Mesendoderm (in vitro differentiated cells): ENCODE results near the gene UBL7.
A peak's percentile ranks its signal among the peaks of the same experiment; 100 is the strongest.

Experiments used
- DNase-seq: peaks from one replicate; pipeline ENCODE4 v3.0.0; 2013
- H2AK5ac ChIP-seq: 2 replicates; pipeline ENCODE4 v1.6.1; 2013; ENCODE audit warnings: low read length, inconsistent platforms
- H2BK120ac ChIP-seq: 2 replicates; pipeline ENCODE4 v1.6.1; 2013; ENCODE audit warnings: low read depth, mild to moderate bottlenecking, low read length, moderate library complexity, mixed read lengths
- H2BK15ac ChIP-seq: replicated peaks from 2 replicates; pipeline ENCODE4 v1.6.1; 2013; ENCODE audit warnings: low read depth, mild to moderate bottlenecking, moderate library complexity
- H2BK5ac ChIP-seq: 2 replicates; pipeline ENCODE4 v1.6.1; 2013; ENCODE audit warnings: low read length, inconsistent platforms
- H3K18ac ChIP-seq: 2 replicates; pipeline ENCODE4 v1.6.1; 2013; ENCODE audit warnings: mild to moderate bottlenecking, low read length, mixed read lengths
- H3K23ac ChIP-seq: one replicate; pipeline ENCODE4 v1.6.1; 2013; ENCODE audit warnings: low read length
- H3K27ac ChIP-seq: 2 replicates; pipeline ENCODE4 v1.5.1; 2013; ENCODE audit warnings: low read depth, mild to moderate bottlenecking, inconsistent platforms, low read length, moderate library complexity
- H3K27me3 ChIP-seq: 2 replicates; pipeline ENCODE4 v1.6.1; 2013; ENCODE audit warnings: low read length, control low read depth, mild to moderate bottlenecking, inconsistent platforms; ENCODE audit not compliant: insufficient read depth, poor library complexity
- H3K36me3 ChIP-seq: 2 replicates; pipeline ENCODE4 v1.6.1; 2013; ENCODE audit warnings: low read length, inconsistent platforms; ENCODE audit not compliant: control insufficient read depth, insufficient read depth
- H3K4ac ChIP-seq: one replicate; pipeline ENCODE4 v1.6.1; 2013; ENCODE audit warnings: low read depth, mild to moderate bottlenecking, low read length, moderate library complexity
- H3K4me1 ChIP-seq: 2 replicates; pipeline ENCODE4 v1.6.1; 2013; ENCODE audit warnings: low read depth, low read length, inconsistent platforms; ENCODE audit not compliant: control insufficient read depth
- H3K4me2 ChIP-seq: 2 replicates; pipeline ENCODE4 v1.6.1; 2013; ENCODE audit warnings: low read length
- H3K4me3 ChIP-seq: 2 replicates; pipeline ENCODE4 v1.5.1; 2013; ENCODE audit warnings: mild to moderate bottlenecking, low read length
- H3K56ac ChIP-seq: one replicate; pipeline ENCODE4 v1.6.1; 2013; ENCODE audit warnings: low read length
- H3K79me1 ChIP-seq: 2 replicates; pipeline ENCODE4 v1.6.1; 2013; ENCODE audit warnings: low read length, inconsistent platforms
- H3K79me2 ChIP-seq: 2 replicates; pipeline ENCODE4 v1.6.1; 2013; ENCODE audit warnings: mild to moderate bottlenecking, low read length; ENCODE audit not compliant: control insufficient read depth, insufficient read depth
- H3K9ac ChIP-seq: 2 replicates; pipeline ENCODE4 v1.6.1; 2013; ENCODE audit warnings: low read length, inconsistent platforms
- H4K5ac ChIP-seq: one replicate; pipeline ENCODE4 v1.6.1; 2013; ENCODE audit warnings: low read length
- H4K8ac ChIP-seq: one replicate; pipeline ENCODE4 v1.6.1; 2013; ENCODE audit warnings: low read depth, mild to moderate bottlenecking, control low read depth, low read length, moderate library complexity
- WGBS: extraction: QIAGEN DNeasy Blood & Tissue Kit; methylation state at CpG from one replicate; pipeline ENCODE4 v1.1.7; 2013; ENCODE audit warnings: low lambda C conversion rate, missing lambda C conversion rate; ENCODE audit not compliant: insufficient coverage; ENCODE audit errors: extremely low coverage; 5-methylcytosine and 5-hydroxymethylcytosine counted together

Gene UBL7

GRCh38 chr15:74408385-74408784 is 52.6 kb downstream of the UBL7 start:
- Histone ChIP-seq H3K56ac (no peak overlapping the region), H3K9ac (no peak overlapping the region), H3K18ac (no peak overlapping the region), H4K5ac (no peak overlapping the region), H3K4me3 (no peak overlapping the region), H3K23ac (no peak overlapping the region), H3K4me2 (no peak overlapping the region), H3K79me2 (no peaks in the 10 kb centered on the region), H4K8ac (no peak overlapping the region), H3K4me1 (peaks cover 3% of the 10 kb centered on the region), H3K4ac (no peak overlapping the region), H2BK120ac (no peak overlapping the region), H2BK15ac (no peak overlapping the region), H2BK5ac (no peak overlapping the region), H3K27me3 (no peaks in the 10 kb centered on the region), H3K79me1 (no peaks in the 10 kb centered on the region), H3K27ac (no peak overlapping the region), H2AK5ac (no peak overlapping the region), H3K36me3 (peaks cover 3% of the 10 kb centered on the region)
- no peak for DNase-seq
- WGBS, result no CpG with 5 or more reads among the region's 2 CpGs

DNA sequence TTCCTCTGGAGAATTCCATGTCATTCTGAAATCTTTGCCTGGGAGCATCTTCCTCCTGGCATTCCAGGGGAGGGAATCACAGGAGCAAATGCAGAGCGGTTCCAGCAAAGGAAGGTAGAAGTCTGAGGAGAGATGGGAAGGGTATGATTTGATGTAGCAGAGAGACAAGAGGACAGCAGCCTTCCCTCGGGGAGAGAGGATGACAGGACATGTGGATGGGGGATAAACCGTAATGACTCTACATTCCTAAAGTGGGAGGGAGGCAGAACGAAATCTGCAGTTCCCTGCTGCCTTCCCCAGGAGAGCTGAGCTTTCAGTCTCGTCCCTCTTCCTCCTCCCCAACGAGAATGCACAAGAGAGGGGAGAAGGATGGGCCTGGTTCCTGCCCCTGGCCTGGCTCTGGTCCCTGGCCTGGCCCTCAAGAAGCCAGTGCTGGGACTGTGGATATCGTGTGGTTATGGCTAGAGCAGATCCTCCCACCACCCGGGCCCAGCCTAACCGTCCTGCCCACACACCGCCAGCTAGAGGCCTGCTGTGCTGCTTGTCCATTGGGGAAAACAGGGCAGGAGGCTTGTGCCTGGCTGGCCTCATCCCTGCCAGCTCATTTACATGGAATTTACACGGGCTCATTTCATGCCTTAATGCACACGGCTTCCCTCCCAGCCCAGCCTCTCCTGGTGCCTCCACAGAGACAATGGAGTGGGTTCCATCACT is 53.8 kb downstream of the UBL7 start:
- Histone ChIP-seq H3K36me3 (peaks cover 3% of the 10 kb centered on the region), H3K4me3 (no peak overlapping the region), H4K8ac (no peak overlapping the region), H4K5ac (no peak overlapping the region), H3K27me3 (no peaks in the 10 kb centered on the region), H2AK5ac (no peak overlapping the region), H3K4me1 (peaks cover 3% of the 10 kb centered on the region), H3K27ac (no peak overlapping the region), H3K18ac (no peak overlapping the region), H2BK5ac (no peak overlapping the region), H2BK120ac (no peak overlapping the region), H3K79me1 (no peaks in the 10 kb centered on the region), H3K9ac (no peak overlapping the region), H3K79me2 (no peaks in the 10 kb centered on the region), H3K4me2 (no peak overlapping the region), H3K23ac (no peak overlapping the region), H3K56ac (peak overlapping the region; percentile 18), H2BK15ac (no peak overlapping the region), H3K4ac (no peak overlapping the region)
- WGBS, result no CpG with 5 or more reads among the region's 12 CpGs
- peak; percentile 70 for DNase-seq

GRCh38 chr15:74406517-74406916 is 54.4 kb downstream of the UBL7 start:
- Histone ChIP-seq H2BK15ac (no peak overlapping the region), H3K79me2 (no peaks in the 10 kb centered on the region), H2BK120ac (no peak overlapping the region), H3K9ac (no peak overlapping the region), H3K18ac (no peak overlapping the region), H3K4me2 (no peak overlapping the region), H3K4me3 (no peak overlapping the region), H3K27ac (no peak overlapping the region), H3K27me3 (no peaks in the 10 kb centered on the region), H2AK5ac (no peak overlapping the region), H3K79me1 (no peaks in the 10 kb centered on the region), H3K4ac (no peak overlapping the region), H3K56ac (no peak overlapping the region), H2BK5ac (no peak overlapping the region), H3K23ac (no peak overlapping the region), H4K5ac (no peak overlapping the region), H3K4me1 (peaks cover 3% of the 10 kb centered on the region), H3K36me3 (peaks cover 1% of the 10 kb centered on the region), H4K8ac (no peak overlapping the region)
- no peak for DNase-seq
- no CpG with 5 or more reads among the region's 4 CpGs for WGBS

GRCh38 chr15:74405823-74406222 is 55.1 kb downstream of the UBL7 start:
- Histone ChIP-seq H4K8ac (no peak overlapping the region), H3K36me3 (peaks cover 1% of the 10 kb centered on the region), H3K27ac (no peak overlapping the region), H3K56ac (no peak overlapping the region), H3K79me1 (no peaks in the 10 kb centered on the region), H3K9ac (no peak overlapping the region), H2BK15ac (no peak overlapping the region), H3K23ac (no peak overlapping the region), H2BK120ac (no peak overlapping the region), H3K4me3 (no peak overlapping the region), H3K4me1 (peaks cover 3% of the 10 kb centered on the region), H3K27me3 (no peaks in the 10 kb centered on the region), H2BK5ac (no peak overlapping the region), H2AK5ac (no peak overlapping the region), H3K4me2 (no peak overlapping the region), H4K5ac (no peak overlapping the region), H3K18ac (no peak overlapping the region), H3K79me2 (no peaks in the 10 kb centered on the region), H3K4ac (no peak overlapping the region)
- no peak for DNase-seq
- WGBS, result no CpG with 5 or more reads among the region's 7 CpGs

GRCh38 chr15:74403991-74404563 is 56.9 kb downstream of the UBL7 start:
- no peak overlapping the region for H3K23ac ChIP-seq
- H2BK15ac ChIP-seq, result no peak overlapping the region
- no peaks in the 10 kb centered on the region for H3K36me3 ChIP-seq
- no peak overlapping the region for H3K9ac ChIP-seq
- DNase-seq, result no peak
- H3K79me1 ChIP-seq, result no peaks in the 10 kb centered on the region
- H3K27ac ChIP-seq, result no peak overlapping the region
- H3K27me3 ChIP-seq, result no peaks in the 10 kb centered on the region
- H2BK120ac ChIP-seq, result no peak overlapping the region
- no peak overlapping the region for H3K4me3 ChIP-seq
- no CpG with 5 or more reads among the region's 16 CpGs for WGBS
- no peaks in the 10 kb centered on the region for H3K79me2 ChIP-seq
- no peak overlapping the region for H3K4ac ChIP-seq
- no peak overlapping the region for H3K56ac ChIP-seq
- H3K18ac ChIP-seq, result no peak overlapping the region
- no peak overlapping the region for H2BK5ac ChIP-seq
- H3K4me1 ChIP-seq, result peaks cover 3% of the 10 kb centered on the region
- H3K4me2 ChIP-seq, result no peak overlapping the region
- H4K5ac ChIP-seq, result no peak overlapping the region
- no peak overlapping the region for H4K8ac ChIP-seq
- no peak overlapping the region for H2AK5ac ChIP-seq

GRCh38 chr15:74403588-74403919 is 57.4 kb downstream of the UBL7 start:
- Histone ChIP-seq H3K4me3 (no peak overlapping the region), H3K36me3 (no peaks in the 10 kb centered on the region), H3K9ac (no peak overlapping the region), H2BK15ac (no peak overlapping the region), H3K23ac (no peak overlapping the region), H3K79me2 (no peaks in the 10 kb centered on the region), H3K4me2 (no peak overlapping the region), H3K27me3 (no peaks in the 10 kb centered on the region), H4K8ac (no peak overlapping the region), H3K56ac (no peak overlapping the region), H3K79me1 (no peaks in the 10 kb centered on the region), H2BK5ac (no peak overlapping the region), H3K27ac (no peak overlapping the region), H3K18ac (no peak overlapping the region), H4K5ac (no peak overlapping the region), H3K4ac (no peak overlapping the region), H2AK5ac (no peak overlapping the region), H3K4me1 (peaks cover 3% of the 10 kb centered on the region), H2BK120ac (no peak overlapping the region)
- WGBS, result no CpG with 5 or more reads among the region's 10 CpGs
- DNase-seq, result no peak
